ENCODE results near the gene ADAMTSL1.

DNA sequence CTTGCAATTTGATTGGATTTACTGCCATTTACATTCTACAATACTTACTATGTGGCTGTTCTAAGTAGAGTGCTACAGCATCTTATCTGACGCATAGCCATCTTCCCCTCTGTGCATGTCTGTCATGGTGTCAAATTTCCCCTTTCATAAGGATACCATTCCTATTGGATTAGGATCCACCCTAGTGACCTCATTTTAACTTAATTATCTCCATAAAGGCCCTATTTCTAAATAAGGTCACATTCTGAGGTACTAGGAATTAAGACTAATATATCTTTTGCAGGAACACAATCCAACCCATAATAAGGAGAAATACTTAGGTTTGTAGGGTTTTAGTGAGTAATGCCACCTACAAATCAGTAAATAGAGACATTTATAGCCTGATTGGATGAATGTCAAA lies 268.0 kb downstream of the ADAMTSL1 start:
- TF ChIP-seq RAD21 (IDR thresholded peaks at IDR 0.05; ENCODE audit: low read depth): no peak
- TF ChIP-seq FOSL1 (IDR thresholded peaks at IDR 0.05; ENCODE audit: low read depth): no peak
- TF ChIP-seq, protein P1, sequence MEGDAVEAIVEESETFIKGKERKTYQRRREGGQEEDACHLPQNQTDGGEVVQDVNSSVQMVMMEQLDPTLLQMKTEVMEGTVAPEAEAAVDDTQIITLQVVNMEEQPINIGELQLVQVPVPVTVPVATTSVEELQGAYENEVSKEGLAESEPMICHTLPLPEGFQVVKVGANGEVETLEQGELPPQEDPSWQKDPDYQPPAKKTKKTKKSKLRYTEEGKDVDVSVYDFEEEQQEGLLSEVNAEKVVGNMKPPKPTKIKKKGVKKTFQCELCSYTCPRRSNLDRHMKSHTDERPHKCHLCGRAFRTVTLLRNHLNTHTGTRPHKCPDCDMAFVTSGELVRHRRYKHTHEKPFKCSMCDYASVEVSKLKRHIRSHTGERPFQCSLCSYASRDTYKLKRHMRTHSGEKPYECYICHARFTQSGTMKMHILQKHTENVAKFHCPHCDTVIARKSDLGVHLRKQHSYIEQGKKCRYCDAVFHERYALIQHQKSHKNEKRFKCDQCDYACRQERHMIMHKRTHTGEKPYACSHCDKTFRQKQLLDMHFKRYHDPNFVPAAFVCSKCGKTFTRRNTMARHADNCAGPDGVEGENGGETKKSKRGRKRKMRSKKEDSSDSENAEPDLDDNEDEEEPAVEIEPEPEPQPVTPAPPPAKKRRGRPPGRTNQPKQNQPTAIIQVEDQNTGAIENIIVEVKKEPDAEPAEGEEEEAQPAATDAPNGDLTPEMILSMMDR (IDR thresholded peaks at IDR 0.05 in 2 of 3, conservative IDR thresholded peaks at IDR 0.05 in 1 of 3; ENCODE audit: borderline replicate concordance in 1 of 3, insufficient read depth in 1 of 3, low read depth in 2 of 3, low read length in 2 of 3): no peak
- TF ChIP-seq, protein P2, sequence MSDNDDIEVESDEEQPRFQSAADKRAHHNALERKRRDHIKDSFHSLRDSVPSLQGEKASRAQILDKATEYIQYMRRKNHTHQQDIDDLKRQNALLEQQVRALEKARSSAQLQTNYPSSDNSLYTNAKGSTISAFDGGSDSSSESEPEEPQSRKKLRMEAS (IDR thresholded peaks at IDR 0.05): no peak
- TF ChIP-seq POLR2A (IDR thresholded peaks at IDR 0.05; ENCODE audit: borderline replicate concordance, extremely low read depth, insufficient read depth, insufficient read length): no peak
- no peak for TF ChIP-seq SP1 (IDR thresholded peaks at IDR 0.05; ENCODE audit: low read depth)
- TF ChIP-seq SRF (IDR thresholded peaks at IDR 0.05; ENCODE audit: low read depth): no peak
- no peak for TF ChIP-seq EZH2 (IDR thresholded peaks at IDR 0.05)
- no peak for TF ChIP-seq POLR2AphosphoS5 (IDR thresholded peaks at IDR 0.05; ENCODE audit: low read depth, low read length)
- no peak for TF ChIP-seq ZNF274 (IDR thresholded peaks at IDR 0.05; ENCODE audit: low read depth, low read length)
